NB4 (cell line): ENCODE measurements around the gene MDN1.

Experiments
- DNase-seq: peaks from one replicate; pipeline ENCODE4 v3.0.0; 2010; ENCODE audit warnings: low read depth
- H3K4me3 ChIP-seq: one replicate; pipeline ENCODE4 v1.5.1; 2011; ENCODE audit warnings: mild to moderate bottlenecking, low read depth, low read length, moderate library complexity
- CTCF ChIP-seq: IDR thresholded peaks from one replicate; pipeline ENCODE4 v1.5.1; 2012; ENCODE audit warnings: low read depth, low read length
- MAX ChIP-seq: IDR thresholded peaks from 2 replicates; pipeline ENCODE4 v1.6.1; 2011; ENCODE audit warnings: low read depth, low read length
- MYC ChIP-seq: IDR thresholded peaks from 2 replicates; pipeline ENCODE4 v1.6.1; 2011; ENCODE audit warnings: low read depth, low read length
- POLR2A ChIP-seq: IDR thresholded peaks from 2 replicates; pipeline ENCODE4 v1.6.1; 2011; ENCODE audit warnings: mild to moderate bottlenecking; ENCODE audit not compliant: insufficient read length; ENCODE audit errors: extremely low read depth

The MDN1 gene

GRCh38 chr6:89661559-89661958, 158.0 kb downstream of the MDN1 start:
- DNase-seq: no peak
- TF ChIP-seq MYC: no peak
- no peak for TF ChIP-seq MAX
- TF ChIP-seq CTCF: no peak
- TF ChIP-seq POLR2A: no peak
- H3K4me3 ChIP-seq: no peak overlapping the region

GRCh38 chr6:89660981-89661380, 158.6 kb downstream of the MDN1 start:
- no peak for TF ChIP-seq MAX
- no peak for TF ChIP-seq POLR2A
- TF ChIP-seq CTCF: no peak
- TF ChIP-seq MYC: no peak
- no peak overlapping the region for H3K4me3 ChIP-seq
- no peak for DNase-seq

GRCh38 chr6:89657445-89658158, 162.0 kb downstream of the MDN1 start:
- no peak overlapping the region for H3K4me3 ChIP-seq
- no peak for TF ChIP-seq MAX
- TF ChIP-seq MYC: no peak
- no peak for TF ChIP-seq POLR2A
- no peak for TF ChIP-seq CTCF
- DNase-seq: no peak

GRCh38 chr6:89655122-89655521, 164.5 kb downstream of the MDN1 start:
- H3K4me3 ChIP-seq: no peak overlapping the region
- DNase-seq: no peak
- TF ChIP-seq MYC: no peak
- no peak for TF ChIP-seq POLR2A
- no peak for TF ChIP-seq CTCF
- no peak for TF ChIP-seq MAX

- H3K4me3 ChIP-seq: no peak overlapping the region
- no peak for DNase-seq
- TF ChIP-seq MAX (no peak), POLR2A (no peak), MYC (no peak), CTCF (no peak)
These were observed 169.0 kb downstream of the MDN1 start for GRCh38 chr6:89650579-89650978.

GRCh38 chr6:89649682-89650081, 169.9 kb downstream of the MDN1 start:
- DNase-seq: no peak
- no peak overlapping the region for H3K4me3 ChIP-seq
- TF ChIP-seq CTCF (no peak), MAX (no peak), POLR2A (no peak), MYC (no peak)
